Left hindlimb (tissue), 1 donor: Measurements from ENCODE around the gene HDAC1.
"Not testable (repeated sequence)": the region's sequence is repeated elsewhere in the genome, so short reads cannot be mapped to it uniquely, and the experiment has no call there.

Source experiments
- DNase-seq: peaks from one replicate; pipeline ENCODE4 v3.0.0-alpha.2; 2018

HDAC1 gene

DNA sequence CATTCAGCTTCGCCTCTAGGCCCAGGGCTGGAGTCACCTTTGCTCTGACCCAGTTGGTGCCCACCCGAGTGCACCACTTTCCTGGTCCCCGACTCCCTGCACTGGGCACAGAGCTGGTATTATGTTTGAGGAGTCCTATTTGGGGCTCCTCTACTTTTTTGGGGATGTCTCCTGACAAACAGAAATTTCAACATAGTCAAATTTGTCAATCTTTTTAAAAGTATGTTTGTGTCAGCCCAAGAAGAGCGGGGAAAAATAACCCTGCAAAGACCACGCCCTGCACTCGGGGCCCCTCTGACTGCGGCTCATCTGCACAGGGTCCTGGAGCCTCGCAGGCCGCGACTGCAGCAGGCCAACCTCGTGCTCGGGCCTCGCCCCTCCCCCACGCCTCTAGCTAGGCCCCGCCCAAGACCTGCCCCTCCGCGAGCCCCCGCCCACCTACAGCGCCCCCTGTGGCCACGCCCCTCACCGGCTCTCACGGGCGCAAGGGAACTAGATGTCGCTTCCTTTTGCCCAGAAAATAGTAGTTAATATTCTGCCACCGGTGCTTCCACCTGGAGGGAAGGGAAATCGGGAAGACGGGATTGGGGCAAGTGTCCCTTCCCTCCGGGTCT is 59.0 kb downstream of the HDAC1 start:
- no peak for DNase-seq

DNA sequence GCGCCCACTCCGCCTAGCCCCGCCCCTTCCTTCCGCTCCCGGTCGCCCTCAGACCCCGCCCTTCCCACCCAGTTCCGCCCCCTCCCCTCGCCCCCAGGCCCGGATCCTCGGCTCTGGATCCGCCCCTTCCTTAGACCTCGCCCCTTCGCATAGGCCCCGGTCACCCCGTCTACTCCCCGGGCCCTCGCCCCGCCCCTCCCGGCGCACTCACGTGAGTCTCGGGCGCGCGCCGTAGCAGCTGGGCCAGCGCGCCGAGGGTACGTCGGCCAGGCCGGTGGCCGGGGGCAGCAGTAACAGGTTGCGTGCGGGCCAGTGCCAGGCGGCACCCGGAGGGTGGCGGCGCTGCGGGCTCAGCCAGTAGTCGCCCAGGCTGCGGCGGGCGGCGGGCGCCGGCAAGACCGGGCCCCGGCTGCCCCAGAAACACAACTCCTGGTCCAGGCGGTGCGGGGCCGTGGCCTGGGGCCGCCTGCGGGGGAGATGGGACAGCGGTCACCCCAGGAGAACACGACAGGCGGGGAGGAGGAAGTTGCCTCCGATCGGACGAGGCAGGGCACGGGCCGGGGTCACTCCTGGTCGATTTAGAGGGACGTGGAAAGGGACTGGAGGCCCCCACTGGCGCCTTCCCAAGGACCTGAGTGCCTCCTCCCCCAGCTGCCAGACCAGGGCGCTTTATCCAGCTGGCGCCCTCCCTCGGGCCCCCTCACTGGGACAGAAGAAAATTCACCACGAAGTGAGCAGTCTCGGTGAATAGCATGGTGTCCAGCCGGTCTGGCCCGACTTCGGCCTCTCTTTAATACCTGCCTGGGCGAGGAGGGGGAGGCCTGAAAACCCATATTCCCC is 59.7 kb downstream of the HDAC1 start:
- DNase-seq: peak; percentile 96

DNA sequence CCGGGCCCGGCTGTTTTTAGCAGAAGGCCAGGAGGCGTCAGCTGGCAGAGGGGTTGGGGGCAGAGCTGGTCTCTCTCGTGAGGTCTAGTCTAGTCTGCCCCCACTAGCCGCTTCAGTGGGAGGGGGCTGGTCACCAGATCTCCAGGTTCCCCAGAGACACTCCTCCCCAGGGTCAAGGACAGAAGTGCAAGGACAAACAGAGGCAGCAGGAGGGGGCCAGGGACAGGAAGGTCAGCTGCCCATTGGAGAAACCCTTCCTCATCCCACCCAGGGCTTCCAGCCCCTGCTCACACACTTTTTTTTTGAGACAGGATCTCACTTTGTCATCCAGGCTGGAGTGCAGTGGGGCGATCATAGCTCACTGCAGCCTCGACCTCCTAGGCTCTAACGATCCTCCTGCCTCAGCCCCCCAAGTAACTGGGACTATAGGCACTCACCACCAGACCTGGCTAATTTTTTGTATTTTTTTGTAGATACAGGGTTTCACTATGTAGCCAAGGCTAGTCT is 60.4 kb downstream of the HDAC1 start:
- DNase-seq: no peak

DNA sequence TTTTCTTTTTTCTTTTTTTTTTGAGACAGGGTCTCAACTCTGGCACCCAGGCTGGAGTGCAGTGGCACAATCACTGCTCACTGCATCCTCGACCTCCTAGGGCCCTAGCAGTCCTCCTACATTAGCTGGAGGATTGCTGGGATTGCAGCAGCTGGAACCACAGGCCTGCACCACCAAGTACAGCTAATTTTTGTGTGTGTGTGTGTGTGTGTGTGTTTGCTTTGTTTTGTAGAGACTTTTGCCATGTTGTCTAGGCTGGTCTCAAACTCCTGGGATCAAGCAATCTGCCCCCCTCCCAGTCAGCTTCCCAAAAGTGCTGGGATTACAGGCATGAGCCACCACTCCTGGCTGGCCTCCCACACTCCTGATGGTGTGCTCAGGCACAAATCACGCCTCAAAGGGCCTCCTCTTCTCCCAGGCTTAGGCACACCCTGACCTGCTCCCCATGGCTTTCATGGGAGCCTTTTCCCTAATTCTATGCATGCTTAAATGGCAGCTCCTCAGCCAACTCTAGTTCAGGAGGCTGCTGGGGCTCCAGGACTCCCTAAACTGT is 61.0 kb downstream of the HDAC1 start:
- DNase-seq: no peak

- DNase-seq: no peak
Observed at GRCh38 chr1:32353431-32353830, 61.5 kb downstream of the HDAC1 start.

DNA sequence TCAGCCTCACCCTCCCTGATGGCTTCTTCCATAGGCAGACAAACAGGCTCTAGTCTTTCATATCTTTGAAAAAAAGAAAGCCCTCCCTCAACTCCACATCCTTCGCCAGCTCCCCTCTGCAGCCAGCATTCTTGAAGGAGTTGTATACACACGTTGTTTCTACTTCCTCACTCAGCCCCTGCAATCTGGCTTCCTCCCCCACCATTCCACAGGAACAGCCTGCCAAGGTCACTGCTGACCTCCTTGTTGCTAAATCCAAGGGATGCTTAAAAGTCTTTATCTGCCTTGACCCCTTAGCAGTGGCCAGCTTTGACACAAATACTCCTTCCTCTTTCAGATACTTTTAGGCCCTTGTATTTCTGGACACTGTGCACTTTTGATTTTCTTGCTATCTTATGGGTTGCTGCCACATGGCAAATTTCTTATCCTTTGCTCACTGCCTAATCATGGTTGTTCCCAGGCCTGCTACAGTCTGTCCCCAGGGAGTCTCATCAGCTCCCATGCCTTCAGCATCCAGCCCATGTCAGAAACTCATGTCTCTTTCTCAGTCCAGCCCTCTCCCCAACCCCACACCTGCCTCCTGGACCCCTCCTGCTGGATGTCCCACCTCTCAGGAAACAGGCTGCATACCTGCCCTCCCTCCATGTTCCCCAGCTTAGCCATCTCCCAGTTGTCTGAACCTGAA is 62.1 kb downstream of the HDAC1 start:
- no peak for DNase-seq

DNA sequence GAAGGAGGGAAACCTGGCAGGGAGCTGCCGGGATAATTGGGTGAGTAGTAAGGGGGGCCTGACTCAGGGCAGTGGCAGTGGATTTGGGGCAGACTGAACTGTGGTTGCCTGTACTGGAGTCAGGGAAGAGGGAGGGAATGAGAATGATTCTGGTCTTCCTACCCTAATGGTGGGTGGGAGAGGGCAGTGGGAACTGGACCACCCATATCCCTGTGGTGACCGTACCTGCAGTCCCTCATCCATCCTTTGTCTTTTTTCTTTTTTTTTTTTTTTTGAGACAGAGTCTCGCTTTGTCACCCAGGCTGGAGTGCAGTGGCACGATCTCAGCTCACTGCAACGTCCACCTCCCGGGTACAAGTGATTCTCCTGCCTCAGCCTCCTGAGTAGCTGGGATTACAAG is 63.9 kb downstream of the HDAC1 start:
- DNase-seq: not testable (repeated sequence)

- DNase-seq: no peak
Observed at GRCh38 chr1:32356478-32356877, 64.6 kb downstream of the HDAC1 start.

GRCh38 chr1:32357614-32358013 is 65.7 kb downstream of the HDAC1 start:
- DNase-seq: no peak

DNA sequence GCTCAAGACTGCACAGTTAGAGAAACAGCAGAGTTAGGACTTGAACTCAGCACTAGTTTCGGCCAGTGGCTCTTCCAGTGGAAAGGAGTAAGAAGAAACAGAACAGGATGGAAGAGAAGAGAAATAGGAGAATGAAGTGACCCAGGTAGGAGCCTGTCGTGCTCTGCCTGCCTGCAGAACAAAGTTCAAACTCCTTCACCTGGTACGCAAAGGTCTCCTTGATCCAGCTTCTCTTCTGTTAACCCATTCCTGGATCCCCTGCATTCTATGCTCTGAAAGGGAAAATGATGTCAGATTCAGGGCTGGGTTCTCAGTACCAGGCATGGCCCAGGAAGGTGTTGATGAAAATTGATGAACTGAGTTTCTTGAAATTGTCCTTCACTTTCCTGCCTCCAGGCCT is 66.6 kb downstream of the HDAC1 start:
- DNase-seq: no peak

DNA sequence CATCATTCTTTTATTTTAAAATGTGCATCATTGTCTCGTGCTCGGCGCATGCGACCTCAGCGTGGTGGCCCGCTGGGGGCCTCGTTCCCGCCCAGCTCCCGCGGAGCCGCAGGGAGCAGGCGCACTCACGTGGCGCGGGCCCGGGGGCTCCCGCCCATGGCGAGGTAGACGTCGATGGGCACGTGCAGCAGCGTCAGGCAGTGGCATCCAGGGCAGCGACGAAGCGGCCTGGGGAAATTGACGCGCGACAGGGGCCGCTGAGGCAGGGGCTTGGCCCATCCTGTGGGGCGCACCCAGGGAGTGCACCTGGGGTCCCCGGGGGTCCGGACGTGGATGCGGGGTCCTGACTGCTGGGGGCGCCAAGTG is 69.4 kb downstream of the HDAC1 start:
- DNase-seq: no peak

DNA sequence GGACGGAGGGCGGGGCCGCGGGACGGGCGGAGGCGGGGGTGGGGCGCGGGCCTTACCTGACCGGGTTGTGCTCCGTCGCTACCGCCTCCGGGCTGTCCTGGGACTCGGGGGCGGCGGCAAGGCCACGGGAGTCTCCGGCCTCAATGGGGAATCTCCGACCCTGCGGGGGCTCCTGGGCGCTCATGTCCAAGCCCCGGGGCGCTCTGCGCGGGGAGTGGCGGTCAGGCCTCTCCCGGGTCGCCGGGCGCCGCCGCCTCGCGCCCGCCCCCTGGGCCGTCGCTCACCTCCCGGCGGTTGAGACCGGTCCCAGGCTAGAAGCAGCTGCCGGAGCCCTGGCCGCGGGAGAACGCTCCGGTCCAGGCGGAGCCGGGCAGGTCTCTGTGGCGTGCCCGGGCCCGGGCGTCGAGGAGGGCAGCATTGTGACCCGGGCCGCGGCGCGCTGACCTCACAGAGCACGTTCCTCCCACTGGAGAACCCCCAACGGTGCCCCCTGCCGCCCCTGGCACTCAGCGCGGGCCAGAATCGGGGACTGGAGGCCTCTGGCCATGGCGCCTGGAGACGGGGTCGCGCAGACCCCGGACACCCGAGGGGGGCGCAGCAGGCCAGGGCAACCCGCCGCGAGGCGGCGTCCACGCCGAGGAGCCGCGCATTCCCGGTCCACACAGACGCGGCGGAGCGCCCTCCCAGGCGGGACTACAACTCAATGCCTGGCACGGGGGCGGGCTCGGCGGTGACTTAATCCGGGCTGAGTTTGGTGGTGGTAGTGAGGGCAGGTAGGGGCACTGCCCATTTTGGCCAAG is 70.0 kb downstream of the HDAC1 start:
- DNase-seq: peak; percentile 70

DNA sequence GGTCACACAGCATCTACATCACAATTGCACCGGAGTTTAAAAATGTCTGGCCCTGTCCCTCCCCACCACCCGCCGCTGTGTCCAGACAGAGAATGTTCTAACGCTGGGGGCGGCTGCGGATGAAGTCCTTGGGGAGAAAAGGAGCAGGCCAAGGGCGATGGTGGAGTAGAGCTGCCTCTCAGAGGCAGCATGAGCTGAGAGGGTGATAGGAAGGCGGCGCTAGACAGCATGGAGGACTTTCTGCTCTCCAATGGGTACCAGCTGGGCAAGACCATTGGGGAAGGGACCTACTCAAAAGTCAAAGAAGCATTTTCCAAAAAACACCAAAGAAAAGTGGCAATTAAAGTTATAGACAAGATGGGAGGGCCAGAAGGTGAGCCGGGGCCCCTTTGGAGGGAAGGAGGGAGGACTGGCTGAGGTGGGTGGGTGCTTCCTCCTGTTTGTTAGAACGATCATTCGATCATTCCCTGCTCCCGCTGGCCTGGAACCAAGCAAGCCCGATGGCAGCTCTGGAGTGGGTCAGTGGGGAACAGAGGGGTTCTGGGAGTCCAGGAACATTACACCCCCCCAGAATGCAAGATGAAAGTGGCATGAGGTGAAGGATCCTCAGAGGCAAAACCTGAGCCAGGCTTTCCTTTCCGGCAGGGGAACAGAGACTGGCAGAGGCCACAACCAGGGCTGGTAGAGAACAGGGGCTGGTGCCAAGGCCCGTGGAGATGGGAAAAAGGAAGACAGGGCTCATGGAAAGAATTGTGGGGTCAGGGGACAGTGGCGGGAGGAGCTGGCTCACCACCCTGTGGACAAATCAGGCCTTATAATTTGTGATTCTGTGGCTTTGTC is 70.8 kb downstream of the HDAC1 start, which contains the start of the genes FAM229A and TSSK3:
FAM229A (minus strand) TSS at position 12 of the 840 bp plus-strand sequence. CDS start 394 bp downstream, outside the sequence.
TSSK3 (plus strand) TSS at position 66 of the 840 bp plus-strand sequence; CDS start at position 229, 163 bp downstream.
- no peak for DNase-seq

- no peak for DNase-seq
Observed at GRCh38 chr1:32363713-32364112, 71.8 kb downstream of the HDAC1 start.

DNA sequence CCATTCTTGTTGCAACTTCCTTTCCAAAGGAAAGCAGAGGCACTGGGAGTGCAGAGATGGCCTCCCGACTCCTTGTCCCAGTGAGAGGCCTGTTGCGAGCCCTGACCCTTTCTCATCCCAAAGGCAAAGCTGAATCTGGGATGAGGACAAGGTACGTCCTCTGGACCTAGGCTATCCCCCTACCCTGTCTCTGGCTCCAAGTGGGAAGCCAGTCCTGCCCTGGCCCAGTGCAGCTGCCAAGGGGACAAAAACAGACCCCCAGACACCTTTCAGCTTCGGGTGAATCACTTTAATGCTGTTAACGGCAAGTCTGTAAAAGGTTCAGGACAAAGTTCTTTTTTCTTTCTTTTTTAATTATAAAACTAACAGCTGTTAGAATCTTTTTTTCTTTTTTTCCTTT is 73.0 kb downstream of the HDAC1 start:
- no peak for DNase-seq

GRCh38 chr1:32365445-32365844 is 73.6 kb downstream of the HDAC1 start:
- no peak for DNase-seq

DNA sequence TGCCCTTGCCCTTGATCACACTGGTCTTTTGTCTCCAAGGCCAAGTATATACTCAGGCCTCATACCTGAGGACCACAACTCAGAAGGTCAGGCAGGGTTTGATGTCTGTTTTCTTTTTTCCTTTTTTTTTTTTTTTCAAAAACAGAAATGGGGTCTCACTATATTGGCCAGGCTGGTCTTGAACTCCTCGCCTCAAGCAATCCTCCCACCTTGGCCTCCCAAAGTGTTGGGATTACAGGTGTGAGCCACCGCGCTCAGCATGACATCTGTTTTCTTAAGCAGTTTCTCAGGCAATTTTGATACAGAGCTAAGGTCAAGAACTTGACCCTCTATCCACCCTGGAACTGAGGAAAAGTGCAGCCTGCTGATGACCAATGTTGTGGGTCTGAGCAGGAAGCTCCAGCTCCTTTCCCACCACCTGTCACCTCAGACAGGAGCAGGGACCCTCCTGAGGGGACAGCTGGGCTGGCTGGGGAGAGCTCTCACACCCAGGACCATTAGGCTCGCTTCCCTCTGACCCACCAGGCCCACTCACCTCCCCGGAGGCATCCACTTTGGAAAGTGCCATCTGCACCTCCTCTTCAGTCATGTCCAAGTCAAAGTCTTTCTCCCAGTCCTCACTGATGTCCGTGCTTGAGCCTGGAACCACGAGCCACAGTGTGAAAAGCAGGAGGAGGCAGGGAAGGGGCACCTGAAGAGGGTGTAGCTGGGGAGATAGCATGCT is 76.2 kb downstream of the HDAC1 start:
- DNase-seq: no peak

- DNase-seq: no peak
Observed at GRCh38 chr1:32372149-32372756, 80.4 kb downstream of the HDAC1 start.

GRCh38 chr1:32373996-32374592 is 82.2 kb downstream of the HDAC1 start:
- no peak for DNase-seq

- no peak for DNase-seq
Observed at GRCh38 chr1:32376199-32376598, 84.3 kb downstream of the HDAC1 start.
